Amniotic stem cell (primary cell): ENCODE results near the gene UBL7.

Source experiments
- DNase-seq: peaks from one replicate; lab custom pipeline; 2025; lab: John Stamatoyannopoulos, UW

UBL7 gene

DNA sequence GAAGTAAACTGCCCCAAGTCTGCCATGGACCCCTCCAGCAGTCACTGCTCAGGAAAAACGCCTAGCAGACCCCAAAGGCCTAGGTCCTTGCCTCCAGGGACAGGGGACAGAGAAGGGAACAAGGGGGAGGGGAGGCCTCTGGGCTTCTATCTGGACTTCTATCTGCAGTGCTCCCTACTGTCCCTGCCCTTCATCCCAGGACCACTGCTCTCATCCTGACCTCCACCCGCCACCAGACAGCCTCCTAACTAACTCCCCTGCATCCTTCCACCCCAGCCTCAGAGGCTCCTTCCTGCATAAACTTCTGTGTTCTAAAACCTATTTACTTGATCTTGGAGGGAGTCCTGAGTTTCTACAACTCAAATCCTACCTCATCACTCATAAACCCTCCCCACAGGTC is 52.6 kb downstream of the UBL7 start:
- DNase-seq, result no peak

GRCh38 chr15:74406992-74407705 is 53.8 kb downstream of the UBL7 start:
- DNase-seq, result peak; percentile 74

- no peak for DNase-seq
These were observed 54.4 kb downstream of the UBL7 start for GRCh38 chr15:74406517-74406916.

- DNase-seq, result no peak
These were observed 55.1 kb downstream of the UBL7 start for GRCh38 chr15:74405823-74406222.

DNA sequence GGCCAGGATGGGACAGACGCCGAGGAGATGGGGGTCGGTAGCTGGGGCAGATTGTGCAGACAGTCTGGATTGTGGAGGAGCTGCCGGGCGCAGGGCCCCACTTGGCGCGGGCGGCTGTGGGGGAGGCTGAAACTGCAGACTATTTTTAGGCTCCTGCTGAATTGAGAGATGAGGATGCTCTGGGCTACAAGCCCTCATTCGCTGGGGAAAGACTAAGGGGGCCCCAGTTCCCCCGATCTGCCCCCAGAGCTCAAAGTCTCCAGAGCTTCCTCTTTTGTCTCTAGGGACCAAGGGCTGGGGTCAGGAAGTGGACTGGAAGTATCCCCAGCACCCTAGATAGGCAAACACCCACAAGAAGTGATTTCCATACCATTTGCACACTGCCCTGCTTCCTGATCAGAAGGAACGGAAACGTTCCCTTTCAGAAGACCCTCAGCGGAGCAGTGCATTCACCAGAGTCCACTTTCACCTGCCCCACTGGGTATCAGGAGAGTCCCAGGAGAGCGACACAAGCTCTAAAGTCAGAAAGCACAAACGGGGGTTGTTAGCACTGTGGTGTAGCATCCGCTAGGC is 56.9 kb downstream of the UBL7 start:
- DNase-seq, result no peak

GRCh38 chr15:74403588-74403919 is 57.4 kb downstream of the UBL7 start:
- no peak for DNase-seq

- no peak for DNase-seq
These were observed 57.9 kb downstream of the UBL7 start for GRCh38 chr15:74402873-74403587.

DNA sequence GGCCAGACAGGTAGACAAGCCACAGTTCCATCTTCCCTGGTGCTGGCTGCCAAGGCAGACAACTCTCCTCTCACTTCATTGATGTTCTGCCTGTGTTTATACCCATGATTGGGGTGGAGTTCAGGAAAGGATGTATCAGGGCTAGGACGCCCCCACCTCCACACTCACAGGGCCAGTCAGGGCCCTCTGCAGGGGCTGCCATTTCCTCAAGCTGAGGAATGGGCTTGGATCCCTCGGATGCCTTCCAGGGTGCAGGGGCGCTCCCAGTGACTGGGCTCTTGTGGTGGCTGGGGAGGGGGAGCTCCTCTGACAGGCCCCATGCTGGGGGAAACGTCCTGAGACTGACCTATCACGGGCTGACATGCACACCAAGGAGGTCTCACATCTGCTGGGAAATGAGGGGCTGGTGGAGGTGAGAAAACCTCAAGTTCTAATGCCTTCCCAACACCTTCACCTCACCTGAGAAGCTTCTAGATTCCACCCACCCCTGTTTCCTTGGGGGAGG is 58.6 kb downstream of the UBL7 start:
- no peak for DNase-seq

DNA sequence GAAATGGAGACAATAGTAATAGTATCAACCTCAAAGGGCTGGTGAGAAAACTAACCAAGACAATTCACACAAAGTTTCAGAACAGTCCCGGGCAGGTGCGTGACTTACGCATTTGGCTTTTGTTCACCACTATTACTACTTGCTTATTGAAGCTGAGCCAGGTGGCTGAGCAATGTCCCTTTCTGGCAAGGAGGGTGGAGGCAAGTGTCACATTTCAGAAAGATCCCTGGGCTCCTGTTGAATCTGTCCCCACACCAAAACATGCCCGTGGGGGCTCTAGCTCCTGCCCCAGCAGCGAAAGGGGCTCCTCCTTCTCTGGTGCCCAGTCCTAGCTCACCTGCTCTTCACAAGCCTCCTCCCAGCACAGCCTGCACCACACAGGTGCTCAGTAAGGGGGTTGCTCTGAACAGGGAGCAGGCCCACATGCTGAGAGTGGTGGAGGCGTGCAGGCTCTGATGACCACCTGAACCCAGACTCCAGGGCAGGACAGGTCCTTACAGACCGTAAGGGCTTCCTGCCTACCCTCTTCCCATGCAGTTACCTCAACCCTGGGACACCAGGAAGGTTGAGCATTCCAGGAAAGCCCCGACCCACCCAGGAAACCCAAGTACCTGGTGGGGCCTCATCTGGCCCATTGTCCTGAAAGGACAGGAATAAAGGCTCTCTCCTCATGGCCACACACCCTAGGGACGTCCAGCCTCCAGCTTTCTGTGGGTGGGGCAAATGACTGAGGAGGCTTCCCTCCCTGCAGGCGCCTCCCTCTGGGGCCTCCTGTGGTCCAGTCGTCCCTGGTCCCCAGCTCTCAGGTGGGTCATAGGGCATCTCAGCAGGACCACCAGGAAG is 59.8 kb downstream of the UBL7 start:
- DNase-seq, result no peak

GRCh38 chr15:74400313-74400860 is 60.6 kb downstream of the UBL7 start:
- no peak for DNase-seq

GRCh38 chr15:74399511-74400312 is 61.2 kb downstream of the UBL7 start:
- DNase-seq, result no peak

- no peak for DNase-seq
These were observed 61.9 kb downstream of the UBL7 start for GRCh38 chr15:74399100-74399499.

DNA sequence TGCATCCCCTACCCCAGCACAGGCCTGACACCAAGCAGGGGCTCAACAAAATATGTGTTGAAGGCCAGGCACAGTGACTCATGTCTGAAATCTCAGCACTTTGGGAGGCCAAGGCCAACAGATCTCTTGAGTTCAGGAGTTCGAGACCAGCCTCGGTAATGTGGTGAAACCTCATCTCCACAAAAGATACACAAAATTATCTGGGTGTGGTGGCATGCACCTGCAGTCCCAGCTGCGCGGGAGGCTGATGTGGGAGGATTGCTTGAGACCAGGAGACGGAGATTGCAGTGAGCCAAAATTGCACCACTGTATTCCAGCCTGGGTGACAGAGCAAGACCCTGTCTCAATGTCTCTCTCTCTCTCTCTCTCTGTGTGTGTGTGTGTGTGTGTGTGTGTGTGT is 62.8 kb downstream of the UBL7 start:
- no peak for DNase-seq

- no peak for DNase-seq
These were observed 63.5 kb downstream of the UBL7 start for GRCh38 chr15:74397239-74398068.

DNA sequence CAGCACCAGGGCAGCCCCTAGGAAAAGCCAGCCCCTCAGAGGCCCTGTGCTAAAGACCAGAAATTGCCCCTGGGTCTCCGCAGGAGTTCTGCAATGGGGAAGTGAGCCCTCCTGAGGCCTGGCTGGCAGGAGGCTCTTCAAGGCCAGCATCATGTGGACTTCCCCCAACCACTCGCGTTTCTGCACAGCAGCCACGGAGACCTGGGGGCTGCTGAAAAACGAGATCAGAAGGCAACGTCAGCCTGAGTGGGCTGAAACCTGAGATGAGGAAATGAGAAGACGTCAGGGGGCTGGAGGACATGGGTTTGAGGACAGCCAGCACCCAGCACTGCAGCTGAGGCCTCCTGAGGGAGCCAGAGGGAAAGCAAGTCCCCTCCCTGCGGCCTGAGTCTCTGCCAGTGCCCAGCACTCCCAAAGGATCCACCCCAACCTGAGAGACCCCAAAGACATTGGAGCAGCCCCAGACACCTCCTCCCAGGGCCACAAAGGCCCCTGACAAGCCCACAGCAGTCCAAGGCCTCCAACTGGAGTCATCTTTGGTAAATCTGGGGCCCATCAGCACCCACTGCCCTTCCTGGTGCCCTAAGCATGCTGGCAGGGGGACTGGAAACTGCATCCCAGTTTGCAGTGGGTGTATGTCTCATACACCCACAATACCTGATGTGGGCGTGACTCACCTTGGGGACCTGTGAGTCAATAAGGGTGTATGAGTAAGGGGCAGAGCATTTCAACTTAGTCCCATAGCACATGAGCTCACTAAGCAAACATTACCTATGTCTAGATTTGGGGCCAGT is 64.3 kb downstream of the UBL7 start:
- DNase-seq, result no peak

- no peak for DNase-seq
These were observed 64.9 kb downstream of the UBL7 start for GRCh38 chr15:74396146-74396438.
